ENCODE results near the gene RAP2C.

DNA sequence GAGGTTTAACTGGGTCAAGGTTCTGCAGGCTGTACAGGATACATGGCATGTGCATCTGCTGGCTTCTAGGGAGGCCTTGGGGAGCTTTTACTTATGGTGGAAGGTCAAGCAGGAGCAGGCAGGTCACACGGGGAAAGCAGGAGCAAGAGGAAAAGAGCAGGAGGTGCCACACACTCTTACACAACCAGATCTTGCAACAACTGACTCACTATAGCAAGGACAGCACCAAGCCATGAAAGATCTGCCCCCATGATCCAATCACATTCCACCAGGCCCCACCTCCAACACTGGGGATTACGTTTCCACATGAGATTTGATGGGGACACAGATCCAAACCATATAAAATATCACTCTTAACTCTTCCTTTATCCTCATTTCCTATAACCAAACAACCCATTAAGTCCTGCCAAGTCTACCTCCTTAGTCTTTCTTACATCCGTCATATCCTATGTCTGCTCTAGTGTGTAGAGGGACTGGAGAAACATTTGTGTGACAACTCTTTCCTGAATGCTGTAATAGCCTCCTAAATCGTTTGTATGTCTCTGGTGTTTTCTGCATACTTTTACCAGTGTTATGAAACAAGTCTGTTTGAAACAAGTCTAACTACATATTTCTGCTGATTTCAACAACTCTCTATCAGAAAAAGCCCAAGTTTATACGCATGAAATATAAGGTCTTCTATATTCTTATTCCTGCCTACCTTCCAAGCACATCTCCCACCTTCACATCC is 8.3 kb upstream of the RAP2C start:
- TF ChIP-seq, protein P1, sequence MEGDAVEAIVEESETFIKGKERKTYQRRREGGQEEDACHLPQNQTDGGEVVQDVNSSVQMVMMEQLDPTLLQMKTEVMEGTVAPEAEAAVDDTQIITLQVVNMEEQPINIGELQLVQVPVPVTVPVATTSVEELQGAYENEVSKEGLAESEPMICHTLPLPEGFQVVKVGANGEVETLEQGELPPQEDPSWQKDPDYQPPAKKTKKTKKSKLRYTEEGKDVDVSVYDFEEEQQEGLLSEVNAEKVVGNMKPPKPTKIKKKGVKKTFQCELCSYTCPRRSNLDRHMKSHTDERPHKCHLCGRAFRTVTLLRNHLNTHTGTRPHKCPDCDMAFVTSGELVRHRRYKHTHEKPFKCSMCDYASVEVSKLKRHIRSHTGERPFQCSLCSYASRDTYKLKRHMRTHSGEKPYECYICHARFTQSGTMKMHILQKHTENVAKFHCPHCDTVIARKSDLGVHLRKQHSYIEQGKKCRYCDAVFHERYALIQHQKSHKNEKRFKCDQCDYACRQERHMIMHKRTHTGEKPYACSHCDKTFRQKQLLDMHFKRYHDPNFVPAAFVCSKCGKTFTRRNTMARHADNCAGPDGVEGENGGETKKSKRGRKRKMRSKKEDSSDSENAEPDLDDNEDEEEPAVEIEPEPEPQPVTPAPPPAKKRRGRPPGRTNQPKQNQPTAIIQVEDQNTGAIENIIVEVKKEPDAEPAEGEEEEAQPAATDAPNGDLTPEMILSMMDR (IDR thresholded peaks at IDR 0.05) = no peak
- TF ChIP-seq POLR2A (IDR thresholded peaks at IDR 0.05) = no peak

Data from testis (tissue), 2 donors.